Transverse colon (tissue), 3 donors: ENCODE data around the gene STXBP5.

ENCODE experiments used
- EP300 ChIP-seq: sonication (generic); formaldehyde crosslinking; IDR thresholded peaks from one replicate; pipeline ENCODE4 v1.6.1; 2017; ENCODE audit warnings: antibody characterized with exemption, low read depth
- POLR2A ChIP-seq: fragments of 450-650 bp; IDR thresholded peaks from one replicate; pipeline ENCODE4 v1.6.1; 2016; ENCODE audit warnings: antibody characterized with exemption, mild to moderate bottlenecking, moderate library complexity
- TF ChIP-seq, protein P1 (sequence below), 5 experiments: fragments of 200-600 bp in 3 of 5; fragments of 450-650 bp in 2 of 5; sonication (generic) in 3 of 5; IDR thresholded peaks; 1 replicate in 2 of 5; 2 replicates in 3 of 5; pipeline ENCODE4 v1.5.1; 2016 to 2017; ENCODE audit warnings: antibody characterized with exemption in 5 of 5, inconsistent platforms in 3 of 5, mild to moderate bottlenecking in 2 of 5, moderate library complexity in 1 of 5

DNA sequence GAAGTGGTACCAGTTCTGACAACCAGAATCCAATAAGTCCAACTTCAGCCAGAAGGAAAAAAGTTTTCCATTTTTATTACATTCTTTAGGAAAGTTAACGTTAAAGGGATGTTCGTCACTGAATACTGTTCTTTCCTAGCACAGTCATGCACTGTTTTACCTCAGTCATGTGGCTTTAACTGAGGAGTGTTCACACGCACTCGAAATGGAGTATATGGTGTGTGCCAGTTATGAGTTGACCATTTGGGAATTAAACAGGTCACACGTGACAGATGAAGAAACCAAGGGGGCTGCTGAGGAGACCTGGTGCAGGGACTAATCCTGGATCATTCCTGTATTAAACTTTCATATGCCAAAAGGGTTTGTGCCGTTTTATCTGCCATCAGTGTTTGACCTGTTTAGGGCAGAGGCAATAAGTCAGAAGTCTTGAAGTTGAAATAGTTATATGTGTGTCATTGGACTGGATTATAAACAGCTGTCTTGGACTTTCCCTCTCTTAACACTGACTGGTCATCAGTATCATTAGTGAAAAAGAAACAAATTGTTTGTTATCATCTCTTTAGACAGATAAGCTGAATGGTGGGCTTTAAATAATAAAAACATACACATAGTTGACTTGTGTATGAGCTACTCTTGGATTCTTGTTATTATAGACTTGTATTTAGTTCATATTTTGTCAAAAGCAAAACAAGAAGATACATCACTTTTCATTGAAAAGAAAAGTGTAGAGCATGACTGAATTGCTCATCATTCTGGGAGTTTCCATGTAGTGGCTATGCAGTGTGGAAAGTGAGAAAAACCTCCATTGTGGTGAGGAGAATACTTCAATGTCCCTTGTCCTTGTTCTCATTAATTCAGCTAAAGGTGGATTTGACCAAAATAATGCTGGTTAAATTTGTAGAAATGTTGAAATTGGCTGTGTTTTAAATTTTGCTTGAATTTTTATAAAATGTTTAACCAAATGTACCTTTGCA lies 180.8 kb downstream of the STXBP5 start:
- TF ChIP-seq POLR2A (no peak), EP300 (no peak)
- TF ChIP-seq, protein P1, sequence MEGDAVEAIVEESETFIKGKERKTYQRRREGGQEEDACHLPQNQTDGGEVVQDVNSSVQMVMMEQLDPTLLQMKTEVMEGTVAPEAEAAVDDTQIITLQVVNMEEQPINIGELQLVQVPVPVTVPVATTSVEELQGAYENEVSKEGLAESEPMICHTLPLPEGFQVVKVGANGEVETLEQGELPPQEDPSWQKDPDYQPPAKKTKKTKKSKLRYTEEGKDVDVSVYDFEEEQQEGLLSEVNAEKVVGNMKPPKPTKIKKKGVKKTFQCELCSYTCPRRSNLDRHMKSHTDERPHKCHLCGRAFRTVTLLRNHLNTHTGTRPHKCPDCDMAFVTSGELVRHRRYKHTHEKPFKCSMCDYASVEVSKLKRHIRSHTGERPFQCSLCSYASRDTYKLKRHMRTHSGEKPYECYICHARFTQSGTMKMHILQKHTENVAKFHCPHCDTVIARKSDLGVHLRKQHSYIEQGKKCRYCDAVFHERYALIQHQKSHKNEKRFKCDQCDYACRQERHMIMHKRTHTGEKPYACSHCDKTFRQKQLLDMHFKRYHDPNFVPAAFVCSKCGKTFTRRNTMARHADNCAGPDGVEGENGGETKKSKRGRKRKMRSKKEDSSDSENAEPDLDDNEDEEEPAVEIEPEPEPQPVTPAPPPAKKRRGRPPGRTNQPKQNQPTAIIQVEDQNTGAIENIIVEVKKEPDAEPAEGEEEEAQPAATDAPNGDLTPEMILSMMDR (IDR thresholded peaks at IDR 0.05): no peak
